SK-N-SH (cell line): ENCODE data around the gene PRPF40A. TPM values are rescaled to one million over a fixed set of nuclear protein-coding genes. Genes with fewer than 3 reads are reported as not detected.

Experiments used
- CTCF ChIA-PET: fragments of 300-600, 350-600 bp; formaldehyde crosslinking; extraction: SDS; loops from one replicate; lab custom pipeline; 2021; lab: Yijun Ruan, JAX
- POLR2A ChIA-PET: fragments of 350-600 bp; sonication (Branson Sonifier 250); formaldehyde crosslinking; extraction: SDS; loops from one replicate; lab custom pipeline; 2020; ENCODE audit warnings: antibody characterized with exemption, inconsistent platforms; lab: Yijun Ruan, JAX
- DNase-seq: peaks from one replicate; pipeline ENCODE4 v3.0.0; 2012
- H2AFZ ChIP-seq: fragments of 200-600 bp; sonication (generic); 2 replicates; pipeline ENCODE4 v1.8.1; 2016; ENCODE audit warnings: antibody characterized with exemption, mild to moderate bottlenecking, low read depth
- H3F3A ChIP-seq: fragments of 200-600 bp; sonication (generic); replicated peaks from 2 replicates; pipeline ENCODE3; 2016; ENCODE audit warnings: antibody characterized with exemption, mild to moderate bottlenecking; ENCODE audit not compliant: insufficient read depth
- H3K27ac ChIP-seq, 2 experiments: fragments of 200-500 bp in 1 of 2; fragments of 200-600 bp in 1 of 2; sonication (Bioruptor generic) in 1 of 2; sonication (generic), shearing (Covaris generic) in 1 of 2; 2 replicates each; pipeline versions ENCODE4 v1.5.1 to v1.6.1; 2014 to 2016; ENCODE audit warnings: low read depth in 2 of 2, inconsistent platforms in 1 of 2, low read length in 1 of 2, mild to moderate bottlenecking in 1 of 2, mixed read lengths in 1 of 2
- H3K27me3 ChIP-seq: fragments of 200-600 bp; sonication (generic), shearing (Covaris generic); 2 replicates; pipeline ENCODE4 v1.6.1; 2016; ENCODE audit warnings: mixed run types; ENCODE audit not compliant: insufficient read depth
- H3K36me3 ChIP-seq, 2 experiments: fragments of 200-500 bp in 1 of 2; fragments of 200-600 bp in 1 of 2; sonication (Bioruptor generic) in 1 of 2; sonication (generic) in 1 of 2; replicated peaks in 1 of 2; 2 replicates each; pipeline versions ENCODE3 to v1.5.1; 2014 to 2016; ENCODE audit warnings: low read length in 1 of 2, mild to moderate bottlenecking in 1 of 2; ENCODE audit not compliant: insufficient read depth in 2 of 2, control insufficient read depth in 1 of 2
- H3K4me1 ChIP-seq, 2 experiments: fragments of 200-500 bp in 1 of 2; fragments of 200-600 bp in 1 of 2; sonication (Bioruptor generic) in 1 of 2; sonication (generic), shearing (Covaris generic) in 1 of 2; 2 replicates each; pipeline versions ENCODE4 v1.5.1 to v1.6.1; 2014 to 2016; ENCODE audit warnings: low read depth in 1 of 2, low read length in 1 of 2, mixed run types in 1 of 2; ENCODE audit not compliant: insufficient read depth in 2 of 2, control insufficient read depth in 1 of 2
- H3K4me2 ChIP-seq: fragments of 200-600 bp; sonication (generic), shearing (Covaris generic); 2 replicates; pipeline ENCODE4 v1.6.1; 2017; ENCODE audit warnings: mixed run types
- H3K4me3 ChIP-seq, 2 experiments: fragments of 200-500 bp in 1 of 2; fragments of 200-600 bp in 1 of 2; sonication (Bioruptor generic) in 1 of 2; sonication (generic), shearing (Covaris generic) in 1 of 2; 2 replicates each; pipeline versions ENCODE4 v1.5.1 to v1.8.1; 2014 to 2016; ENCODE audit warnings: low read depth in 2 of 2, inconsistent platforms in 1 of 2, low read length in 1 of 2, mild to moderate bottlenecking in 1 of 2, mixed read lengths in 1 of 2, moderate library complexity in 1 of 2
- H3K79me2 ChIP-seq: fragments of 200-600 bp; sonication (generic); 2 replicates; pipeline ENCODE4 v1.8.1; 2017; ENCODE audit warnings: mild to moderate bottlenecking; ENCODE audit not compliant: insufficient read depth
- H3K9ac ChIP-seq: fragments of 200-600 bp; sonication (generic); 2 replicates; pipeline ENCODE4 v1.6.1; 2017; ENCODE audit warnings: mixed run types
- H3K9me2 ChIP-seq: fragments of 200-600 bp; sonication (generic); 2 replicates; pipeline ENCODE4 v1.6.1; 2017; ENCODE audit warnings: mixed run types
- H3K9me3 ChIP-seq: fragments of 200-600 bp; sonication (generic); 2 replicates; pipeline ENCODE4 v1.6.1; 2017; ENCODE audit warnings: mixed run types, mild to moderate bottlenecking, moderate library complexity
- H4K20me1 ChIP-seq: fragments of 200-600 bp; sonication (generic); 2 replicates; pipeline ENCODE4 v1.6.1; 2017; ENCODE audit warnings: mild to moderate bottlenecking, mixed run types; ENCODE audit not compliant: insufficient read depth
- CHD2 ChIP-seq: fragments of 150-350 bp; IDR thresholded peaks from 2 replicates; pipeline ENCODE4 v1.6.1; 2018; ENCODE audit warnings: low read length; ENCODE audit not compliant: partially characterized antibody
- EZH2phosphoT487 ChIP-seq: fragments of 200-600 bp; sonication (generic); IDR thresholded peaks from 2 replicates; pipeline ENCODE4 v1.6.1; 2017; ENCODE audit warnings: low read depth, mixed run types, mild to moderate bottlenecking, antibody characterized with exemption, moderate library complexity, borderline replicate concordance
- FOSL2 ChIP-seq: IDR thresholded peaks from 2 replicates; pipeline ENCODE4 v1.4.0; 2012; ENCODE audit warnings: low read depth, mild to moderate bottlenecking, moderate library complexity, borderline replicate concordance
- FOXJ3 ChIP-seq: sonication (generic); formaldehyde crosslinking; IDR thresholded peaks from 2 replicates; pipeline ENCODE4 v1.5.1; 2020; ENCODE audit warnings: mild to moderate bottlenecking, missing genetic modification reagents
- FOXM1 ChIP-seq: IDR thresholded peaks from 2 replicates; pipeline ENCODE4 v1.4.0; 2012; ENCODE audit warnings: low read depth, mild to moderate bottlenecking
- GATA2 ChIP-seq: sonication (generic); formaldehyde crosslinking; IDR thresholded peaks from 2 replicates; pipeline ENCODE4 v1.5.0; 2020; ENCODE audit warnings: mild to moderate bottlenecking, missing genetic modification reagents
- IRF3 ChIP-seq: fragments of 150-350 bp; IDR thresholded peaks from 2 replicates; pipeline ENCODE4 v1.6.1; 2016; ENCODE audit warnings: mild to moderate bottlenecking, low read depth, low read length
- JUND ChIP-seq: IDR thresholded peaks from 2 replicates; pipeline ENCODE4 v1.4.0; 2012
- MEF2A ChIP-seq: IDR thresholded peaks from 2 replicates; pipeline ENCODE4 v1.4.0; 2012; ENCODE audit warnings: low read depth, borderline replicate concordance
- MXI1 ChIP-seq: IDR thresholded peaks from 2 replicates; pipeline ENCODE4 v1.6.1; 2012; ENCODE audit warnings: mild to moderate bottlenecking, low read depth, low read length, improper control_type of control experiment
- POLR2AphosphoS5 ChIP-seq: IDR thresholded peaks from 2 replicates; pipeline ENCODE4 v1.6.1; 2012; ENCODE audit warnings: low read depth, low read length
- RFX5 ChIP-seq: IDR thresholded peaks from 2 replicates; pipeline ENCODE4 v1.6.1; 2012; ENCODE audit warnings: mild to moderate bottlenecking, improper control_type of control experiment, low read length
- RXRA ChIP-seq: IDR thresholded peaks from 2 replicates; pipeline ENCODE4 v1.4.0; 2012; ENCODE audit warnings: low read depth, mild to moderate bottlenecking, borderline replicate concordance
- SIN3A ChIP-seq: IDR thresholded peaks from 2 replicates; pipeline ENCODE4 v1.6.1; 2012; ENCODE audit warnings: low read depth, mild to moderate bottlenecking, low read length, moderate library complexity, borderline replicate concordance
- SMC3 ChIP-seq: IDR thresholded peaks from 2 replicates; pipeline ENCODE4 v1.6.1; 2012; ENCODE audit warnings: low read depth, low read length, improper control_type of control experiment
- polyA plus RNA-seq, 3 experiments: library from polyadenylated mRNA; depleted of rRNA; stranded (reverse); fragments of >200 nt; gene quantifications; 2 replicates each; pipeline ENCODE4 v1.2.3, GENCODE V29; 2012
- TF ChIP-seq, protein P1 (sequence below): IDR thresholded peaks from 2 replicates; pipeline ENCODE4 v1.4.0; 2012; ENCODE audit warnings: low read depth, borderline replicate concordance
- TF ChIP-seq, protein P2 (sequence below): fragments of 200-600 bp; sonication (generic); IDR thresholded peaks from 2 replicates; pipeline ENCODE4 v1.6.1; 2017; ENCODE audit warnings: antibody characterized with exemption, mild to moderate bottlenecking, moderate library complexity
- TF ChIP-seq, protein P3 (sequence below): IDR thresholded peaks from 2 replicates; pipeline ENCODE4 v1.4.0; 2012; ENCODE audit warnings: low read depth, borderline replicate concordance
- TF ChIP-seq, protein P4 (sequence below): IDR thresholded peaks from 2 replicates; pipeline ENCODE4; 2012

Gene PRPF40A
- polyA plus RNA-seq, 1 of the 3 experiments (the other 2 are of a cell fraction): 55.8 TPM

GRCh38 chr2:152686321-152686720 is 30.9 kb downstream of the PRPF40A start:
- Histone ChIP-seq H3K79me2 (peaks cover 74% of the 10 kb centered on the region), H3K9me3 (no peaks in the 10 kb centered on the region), H3K27me3 (no peaks in the 10 kb centered on the region), H3K9me2 (no peaks in the 10 kb centered on the region), H3F3A (no peaks in the 10 kb centered on the region), H3K4me3 (no peak overlapping the region), H3K4me2 (no peak overlapping the region), H3K9ac (no peak overlapping the region), H3K27ac (no peak overlapping the region), H4K20me1 (peaks cover 20% of the 10 kb centered on the region), H3K36me3 (peaks cover 36 to 48% of the 10 kb centered on the region in 2 experiments), H3K4me1 (peaks cover 0 to 8% of the 10 kb centered on the region in 2 experiments; a peak in 2 of 4 replicates), H2AFZ (no peak overlapping the region)
- CTCF ChIA-PET: interaction anchor here (1.2 kb wide), 1 partner anchor 511 kb away, joined by 3 read pairs; the partner anchor contains the start of gene STAM2
- no peak for DNase-seq
- POLR2A ChIA-PET: no interaction called here
- TF ChIP-seq FOXJ3 (CRISPR knock-in tag) (no peak), POLR2AphosphoS5 (no peak), IRF3 (no peak), FOXM1 (no peak), FOSL2 (peak; percentile 32; the same call in 1 of the 2 replicates), MEF2A (no peak)
- TF ChIP-seq, protein P1, sequence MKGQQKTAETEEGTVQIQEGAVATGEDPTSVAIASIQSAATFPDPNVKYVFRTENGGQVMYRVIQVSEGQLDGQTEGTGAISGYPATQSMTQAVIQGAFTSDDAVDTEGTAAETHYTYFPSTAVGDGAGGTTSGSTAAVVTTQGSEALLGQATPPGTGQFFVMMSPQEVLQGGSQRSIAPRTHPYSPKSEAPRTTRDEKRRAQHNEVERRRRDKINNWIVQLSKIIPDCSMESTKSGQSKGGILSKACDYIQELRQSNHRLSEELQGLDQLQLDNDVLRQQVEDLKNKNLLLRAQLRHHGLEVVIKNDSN: no peak

- Histone ChIP-seq H3K4me3 (no peak overlapping the region), H3K27ac (no peak overlapping the region), H3K9me3 (no peaks in the 10 kb centered on the region), H3K4me2 (no peak overlapping the region), H3F3A (no peaks in the 10 kb centered on the region), H3K36me3 (peaks cover 43 to 50% of the 10 kb centered on the region in 2 experiments), H3K9ac (no peak overlapping the region), H3K27me3 (no peaks in the 10 kb centered on the region), H3K9me2 (no peaks in the 10 kb centered on the region), H4K20me1 (peaks cover 20% of the 10 kb centered on the region), H3K79me2 (peaks cover 80% of the 10 kb centered on the region), H3K4me1 (peaks cover 0 to 8% of the 10 kb centered on the region in 2 experiments; a peak in 2 of 4 replicates), H2AFZ (no peak overlapping the region)
- no peak for DNase-seq
- ChIA-PET CTCF (no interaction called here), POLR2A (no interaction called here)
- TF ChIP-seq, protein P2, sequence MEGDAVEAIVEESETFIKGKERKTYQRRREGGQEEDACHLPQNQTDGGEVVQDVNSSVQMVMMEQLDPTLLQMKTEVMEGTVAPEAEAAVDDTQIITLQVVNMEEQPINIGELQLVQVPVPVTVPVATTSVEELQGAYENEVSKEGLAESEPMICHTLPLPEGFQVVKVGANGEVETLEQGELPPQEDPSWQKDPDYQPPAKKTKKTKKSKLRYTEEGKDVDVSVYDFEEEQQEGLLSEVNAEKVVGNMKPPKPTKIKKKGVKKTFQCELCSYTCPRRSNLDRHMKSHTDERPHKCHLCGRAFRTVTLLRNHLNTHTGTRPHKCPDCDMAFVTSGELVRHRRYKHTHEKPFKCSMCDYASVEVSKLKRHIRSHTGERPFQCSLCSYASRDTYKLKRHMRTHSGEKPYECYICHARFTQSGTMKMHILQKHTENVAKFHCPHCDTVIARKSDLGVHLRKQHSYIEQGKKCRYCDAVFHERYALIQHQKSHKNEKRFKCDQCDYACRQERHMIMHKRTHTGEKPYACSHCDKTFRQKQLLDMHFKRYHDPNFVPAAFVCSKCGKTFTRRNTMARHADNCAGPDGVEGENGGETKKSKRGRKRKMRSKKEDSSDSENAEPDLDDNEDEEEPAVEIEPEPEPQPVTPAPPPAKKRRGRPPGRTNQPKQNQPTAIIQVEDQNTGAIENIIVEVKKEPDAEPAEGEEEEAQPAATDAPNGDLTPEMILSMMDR: no peak
- TF ChIP-seq RXRA: no peak
- no peak for TF ChIP-seq JUND
- TF ChIP-seq FOXM1: no peak
- TF ChIP-seq, protein P3, sequence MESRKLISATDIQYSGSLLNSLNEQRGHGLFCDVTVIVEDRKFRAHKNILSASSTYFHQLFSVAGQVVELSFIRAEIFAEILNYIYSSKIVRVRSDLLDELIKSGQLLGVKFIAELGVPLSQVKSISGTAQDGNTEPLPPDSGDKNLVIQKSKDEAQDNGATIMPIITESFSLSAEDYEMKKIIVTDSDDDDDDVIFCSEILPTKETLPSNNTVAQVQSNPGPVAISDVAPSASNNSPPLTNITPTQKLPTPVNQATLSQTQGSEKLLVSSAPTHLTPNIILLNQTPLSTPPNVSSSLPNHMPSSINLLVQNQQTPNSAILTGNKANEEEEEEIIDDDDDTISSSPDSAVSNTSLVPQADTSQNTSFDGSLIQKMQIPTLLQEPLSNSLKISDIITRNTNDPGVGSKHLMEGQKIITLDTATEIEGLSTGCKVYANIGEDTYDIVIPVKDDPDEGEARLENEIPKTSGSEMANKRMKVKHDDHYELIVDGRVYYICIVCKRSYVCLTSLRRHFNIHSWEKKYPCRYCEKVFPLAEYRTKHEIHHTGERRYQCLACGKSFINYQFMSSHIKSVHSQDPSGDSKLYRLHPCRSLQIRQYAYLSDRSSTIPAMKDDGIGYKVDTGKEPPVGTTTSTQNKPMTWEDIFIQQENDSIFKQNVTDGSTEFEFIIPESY: no peak
- TF ChIP-seq SIN3A: no peak
- no peak for TF ChIP-seq SMC3
- TF ChIP-seq, protein P4, sequence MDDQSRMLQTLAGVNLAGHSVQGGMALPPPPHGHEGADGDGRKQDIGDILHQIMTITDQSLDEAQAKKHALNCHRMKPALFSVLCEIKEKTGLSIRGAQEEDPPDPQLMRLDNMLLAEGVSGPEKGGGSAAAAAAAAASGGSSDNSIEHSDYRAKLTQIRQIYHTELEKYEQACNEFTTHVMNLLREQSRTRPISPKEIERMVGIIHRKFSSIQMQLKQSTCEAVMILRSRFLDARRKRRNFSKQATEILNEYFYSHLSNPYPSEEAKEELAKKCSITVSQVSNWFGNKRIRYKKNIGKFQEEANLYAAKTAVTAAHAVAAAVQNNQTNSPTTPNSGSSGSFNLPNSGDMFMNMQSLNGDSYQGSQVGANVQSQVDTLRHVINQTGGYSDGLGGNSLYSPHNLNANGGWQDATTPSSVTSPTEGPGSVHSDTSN: no peak
- no peak for TF ChIP-seq MXI1
- no peak for TF ChIP-seq FOXJ3 (CRISPR knock-in tag)
- no peak for TF ChIP-seq EZH2phosphoT487
- no peak for TF ChIP-seq CHD2
- no peak for TF ChIP-seq IRF3
- TF ChIP-seq GATA2: no peak
- TF ChIP-seq RFX5: no peak
- no peak for TF ChIP-seq MEF2A
- TF ChIP-seq POLR2AphosphoS5: no peak
These were observed 33.9 kb downstream of the PRPF40A start for GRCh38 chr2:152683400-152683799.
